Epithelial cell of proximal tubule (primary cell): ENCODE results near the gene CHPT1. TPM values are rescaled to one million over a fixed set of nuclear protein-coding genes. Genes with fewer than 3 reads are reported as not detected.

Source experiments
- DNase-seq: peaks from one replicate; pipeline ENCODE4 v3.0.0-alpha.2; 2011; ENCODE audit warnings: low read depth
- H3K4me3 ChIP-seq: 2 replicates; pipeline ENCODE4 v1.5.1; 2011; ENCODE audit warnings: low read depth, mild to moderate bottlenecking, low read length
- total RNA-seq: library from RNA; depleted of rRNA; stranded (reverse); fragments of >200 nt; gene quantifications from 2 replicates; pipeline ENCODE4 v1.2.3, GENCODE V29; 2015
- TF ChIP-seq, protein P1 (sequence below): conservative IDR thresholded peaks from 2 replicates; pipeline ENCODE4 v1.5.1; 2012; ENCODE audit warnings: low read depth, mild to moderate bottlenecking, low read length

The CHPT1 gene
- total RNA-seq, 1 donor from 2014 or later = 17.6 TPM

DNA sequence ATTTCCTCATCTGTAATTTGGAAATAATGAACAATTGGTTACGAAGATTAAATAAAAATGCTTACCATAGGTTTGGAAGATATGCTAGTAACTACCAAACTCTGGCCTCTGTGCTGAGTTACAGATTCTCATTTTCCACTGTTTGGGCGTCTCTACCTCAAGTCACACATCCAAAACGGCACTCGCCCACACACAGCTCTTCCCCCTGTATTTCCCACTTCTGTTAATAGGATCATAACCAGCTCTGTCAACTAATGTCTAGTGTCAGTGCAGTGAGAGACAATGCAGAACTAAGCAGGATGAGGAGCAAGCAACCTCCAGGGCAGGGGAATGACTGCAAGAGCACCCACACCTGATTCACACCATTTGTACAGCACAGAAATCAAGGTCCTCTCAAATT, 52.7 kb downstream of the CHPT1 start:
- TF ChIP-seq, protein P1, sequence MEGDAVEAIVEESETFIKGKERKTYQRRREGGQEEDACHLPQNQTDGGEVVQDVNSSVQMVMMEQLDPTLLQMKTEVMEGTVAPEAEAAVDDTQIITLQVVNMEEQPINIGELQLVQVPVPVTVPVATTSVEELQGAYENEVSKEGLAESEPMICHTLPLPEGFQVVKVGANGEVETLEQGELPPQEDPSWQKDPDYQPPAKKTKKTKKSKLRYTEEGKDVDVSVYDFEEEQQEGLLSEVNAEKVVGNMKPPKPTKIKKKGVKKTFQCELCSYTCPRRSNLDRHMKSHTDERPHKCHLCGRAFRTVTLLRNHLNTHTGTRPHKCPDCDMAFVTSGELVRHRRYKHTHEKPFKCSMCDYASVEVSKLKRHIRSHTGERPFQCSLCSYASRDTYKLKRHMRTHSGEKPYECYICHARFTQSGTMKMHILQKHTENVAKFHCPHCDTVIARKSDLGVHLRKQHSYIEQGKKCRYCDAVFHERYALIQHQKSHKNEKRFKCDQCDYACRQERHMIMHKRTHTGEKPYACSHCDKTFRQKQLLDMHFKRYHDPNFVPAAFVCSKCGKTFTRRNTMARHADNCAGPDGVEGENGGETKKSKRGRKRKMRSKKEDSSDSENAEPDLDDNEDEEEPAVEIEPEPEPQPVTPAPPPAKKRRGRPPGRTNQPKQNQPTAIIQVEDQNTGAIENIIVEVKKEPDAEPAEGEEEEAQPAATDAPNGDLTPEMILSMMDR = no peak

DNA sequence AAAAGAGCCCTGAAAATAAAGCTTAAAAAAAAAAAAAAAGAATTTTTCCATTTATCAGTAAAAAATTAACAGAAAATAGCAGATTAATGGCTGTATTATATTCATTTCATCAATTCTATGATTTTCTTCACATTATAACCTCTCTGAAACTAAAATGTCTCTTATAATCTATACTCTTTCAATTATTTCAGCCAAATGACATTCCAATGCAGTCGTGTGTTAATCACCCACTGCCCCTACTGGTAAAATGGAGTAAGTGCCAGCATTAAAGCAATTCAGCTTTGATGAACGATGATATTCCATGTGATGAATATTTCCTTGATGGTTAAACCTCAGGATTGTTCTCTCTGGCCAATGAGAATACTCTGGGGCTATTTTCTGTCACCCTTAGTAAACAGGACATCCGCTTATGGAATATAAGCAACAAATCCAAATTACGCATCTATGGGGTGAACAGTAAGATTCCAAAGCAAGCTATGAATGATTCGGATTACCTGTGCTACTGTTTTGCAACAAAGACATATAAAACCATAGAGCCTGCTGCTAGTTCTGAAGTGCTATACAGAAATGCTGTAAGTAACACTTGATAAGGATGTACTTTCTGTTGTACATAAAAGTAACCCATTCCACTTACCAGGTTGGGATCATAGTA, 62.1 kb downstream of the CHPT1 start:
- TF ChIP-seq, protein P1 = peak; percentile 79
- DNase-seq = no peak

More for the DNA sequence above, 52.7 kb downstream of the CHPT1 start:
- DNase-seq = no peak
- H3K4me3 ChIP-seq = no peak overlapping the region

DNA sequence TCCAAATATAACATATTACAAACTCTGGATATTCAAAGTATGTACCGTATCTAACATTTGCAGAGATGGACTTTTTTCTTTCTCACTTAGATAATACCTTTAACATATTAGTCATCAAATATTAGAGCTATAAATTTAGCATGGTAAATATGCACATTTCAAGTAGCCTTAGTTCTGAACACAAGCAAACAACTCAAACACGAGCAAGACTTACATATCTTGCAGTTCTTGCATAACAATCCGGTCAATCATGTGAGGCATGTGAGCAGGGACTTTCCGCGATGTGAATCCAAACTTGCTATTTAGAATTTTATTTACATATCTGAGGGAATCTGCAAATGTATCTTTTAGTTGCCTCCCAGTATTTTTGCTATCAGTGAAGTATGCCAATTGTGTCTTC, 63.9 kb downstream of the CHPT1 start:
- TF ChIP-seq, protein P1 = no peak
- no peak for DNase-seq
- no peak overlapping the region for H3K4me3 ChIP-seq

More for the DNA sequence above, 62.1 kb downstream of the CHPT1 start:
- H3K4me3 ChIP-seq = no peak overlapping the region

DNA sequence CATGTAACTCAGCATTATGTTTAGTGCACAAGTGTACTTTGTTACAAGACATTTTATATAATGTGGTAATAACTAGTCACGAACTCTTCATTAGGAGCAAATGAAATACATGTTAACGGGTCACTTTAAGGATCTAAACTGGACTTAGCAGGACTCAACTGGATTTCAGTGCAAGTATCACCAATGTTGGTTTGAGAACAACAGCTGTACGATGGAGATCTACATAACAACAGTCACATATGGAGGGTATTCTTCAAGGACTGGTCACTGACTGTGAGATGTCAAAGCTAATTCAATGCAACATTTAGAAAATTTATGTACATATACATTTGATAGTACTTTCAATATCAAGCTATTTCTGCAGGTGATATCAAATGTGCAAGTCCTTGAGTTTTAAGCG, 64.3 kb downstream of the CHPT1 start:
- H3K4me3 ChIP-seq = no peak overlapping the region
- TF ChIP-seq, protein P1 = no peak
- no peak for DNase-seq

DNA sequence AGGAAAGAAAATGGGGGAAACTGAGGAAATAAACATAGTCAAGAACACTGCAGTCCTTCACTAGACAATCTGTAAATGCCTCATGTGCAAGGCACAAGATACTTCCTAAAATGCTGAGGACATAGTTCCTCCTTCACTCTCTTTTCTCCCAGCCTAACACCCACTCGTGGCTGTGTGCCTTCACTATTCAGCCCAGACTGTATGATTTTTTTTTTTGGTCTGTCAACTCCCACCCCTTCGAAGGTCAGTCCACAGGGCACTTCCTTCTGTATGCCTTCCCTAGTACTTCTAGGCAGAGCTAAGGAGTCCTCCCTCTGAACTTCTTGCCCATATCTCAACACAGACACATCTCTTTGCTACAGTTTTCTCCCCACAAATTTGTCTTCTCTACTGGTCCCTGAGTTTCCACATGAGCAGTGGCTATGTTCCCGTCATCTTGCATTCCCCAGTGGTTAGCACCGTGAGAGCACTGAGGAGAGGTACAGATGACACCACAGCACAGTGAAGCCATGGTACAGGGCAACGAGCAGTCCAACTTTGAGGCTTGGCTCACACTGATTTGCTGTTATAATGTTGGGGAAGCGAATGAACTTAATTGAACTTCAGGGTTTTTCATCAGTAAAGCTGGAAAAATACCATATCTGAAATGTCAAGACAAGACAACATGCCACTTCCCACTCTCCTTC, 65.9 kb downstream of the CHPT1 start:
- no peak for DNase-seq
- TF ChIP-seq, protein P1 = no peak
- no peak overlapping the region for H3K4me3 ChIP-seq

DNA sequence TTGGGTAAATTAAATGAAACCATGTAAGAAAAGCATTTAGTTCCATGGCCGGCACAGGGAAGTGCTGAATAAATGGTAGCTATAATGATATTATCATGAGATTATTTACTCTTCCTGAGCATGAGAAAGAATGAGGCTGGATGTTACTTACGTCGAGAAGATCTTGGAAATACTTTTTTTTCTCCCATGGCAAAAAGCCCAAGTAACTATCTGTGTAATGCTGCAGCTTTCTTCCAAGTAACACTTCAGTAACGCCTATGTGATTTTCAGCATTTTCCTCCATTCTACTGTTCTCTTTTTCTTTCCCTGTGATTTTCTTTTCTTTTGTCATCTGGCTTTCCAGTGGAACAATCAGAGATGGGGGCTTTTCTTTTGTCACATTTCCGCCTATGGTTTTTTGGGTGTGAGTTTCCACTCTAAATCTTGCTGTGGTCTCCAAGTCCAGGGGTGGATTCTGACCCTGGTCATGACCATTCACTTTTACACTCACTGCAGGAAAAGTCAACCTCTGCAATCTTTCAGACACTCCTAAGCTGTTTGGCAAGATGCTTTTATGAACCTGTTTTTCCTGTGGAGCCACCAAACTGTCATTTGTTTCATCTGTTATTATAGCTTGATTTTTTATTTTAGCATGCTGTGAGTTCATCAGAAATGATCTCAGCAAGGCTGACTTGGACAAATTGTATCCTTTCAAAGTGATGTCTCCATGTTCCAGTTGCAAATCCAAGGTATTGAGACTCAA, 66.8 kb downstream of the CHPT1 start:
- DNase-seq = no peak
- no peak overlapping the region for H3K4me3 ChIP-seq
- TF ChIP-seq, protein P1 = no peak
